Activated T-cell treated with anti-CD3 and anti-CD28 coated beads for 48 hours (primary cell): ENCODE measurements around the gene DCAF7.
A peak's percentile ranks its signal among the peaks of the same experiment; 100 is the strongest.

Experiments used
- DNase-seq: peaks from one replicate; pipeline ENCODE4 v3.0.0-alpha.2; 2020; ENCODE audit warnings: low read depth

The DCAF7 gene, protein sequence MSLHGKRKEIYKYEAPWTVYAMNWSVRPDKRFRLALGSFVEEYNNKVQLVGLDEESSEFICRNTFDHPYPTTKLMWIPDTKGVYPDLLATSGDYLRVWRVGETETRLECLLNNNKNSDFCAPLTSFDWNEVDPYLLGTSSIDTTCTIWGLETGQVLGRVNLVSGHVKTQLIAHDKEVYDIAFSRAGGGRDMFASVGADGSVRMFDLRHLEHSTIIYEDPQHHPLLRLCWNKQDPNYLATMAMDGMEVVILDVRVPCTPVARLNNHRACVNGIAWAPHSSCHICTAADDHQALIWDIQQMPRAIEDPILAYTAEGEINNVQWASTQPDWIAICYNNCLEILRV

DNA sequence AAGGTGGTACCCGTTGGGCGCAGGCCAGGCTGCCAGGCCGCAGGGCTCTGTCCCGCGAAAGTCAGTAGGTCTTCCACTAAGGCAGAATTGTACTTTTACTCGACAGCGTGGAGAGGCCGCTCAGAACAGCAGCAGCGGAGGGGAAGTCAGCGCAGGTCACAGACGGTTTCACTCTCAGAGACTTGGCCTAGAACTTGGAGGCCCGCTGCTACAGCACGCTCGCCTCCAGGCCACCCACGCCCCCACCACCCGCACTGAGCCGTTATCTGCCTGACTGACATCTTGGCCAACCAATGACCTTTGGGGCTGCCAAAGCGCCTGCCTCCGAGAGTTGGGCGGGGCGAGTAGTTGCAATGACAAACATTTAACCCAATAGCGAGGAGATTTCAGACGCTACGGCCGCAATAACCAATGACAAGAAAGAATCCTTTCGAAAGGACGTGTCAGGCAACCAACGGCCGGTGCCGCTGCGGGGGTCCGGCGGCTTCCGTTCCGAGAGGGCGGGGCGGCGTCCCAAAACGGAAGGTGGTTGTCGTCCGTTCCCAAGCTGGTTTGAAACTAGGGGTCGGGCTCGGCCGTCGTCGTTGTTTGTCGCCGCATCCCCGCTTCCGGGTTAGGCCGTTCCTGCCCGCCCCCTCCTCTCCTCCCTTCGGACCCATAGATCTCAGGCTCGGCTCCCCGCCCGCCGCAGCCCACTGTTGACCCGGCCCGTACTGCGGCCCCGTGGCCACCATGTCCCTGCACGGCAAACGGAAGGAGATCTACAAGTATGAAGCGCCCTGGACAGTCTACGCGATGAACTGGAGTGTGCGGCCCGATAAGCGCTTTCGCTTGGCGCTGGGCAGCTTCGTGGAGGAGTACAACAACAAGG, at the start of gene DCAF7:
Gene DCAF7 (plus strand): TSS at position 532 of the 871 bp plus-strand sequence. CDS start 201 bp downstream, at position 733.
- peak; percentile 99 for DNase-seq

DNA sequence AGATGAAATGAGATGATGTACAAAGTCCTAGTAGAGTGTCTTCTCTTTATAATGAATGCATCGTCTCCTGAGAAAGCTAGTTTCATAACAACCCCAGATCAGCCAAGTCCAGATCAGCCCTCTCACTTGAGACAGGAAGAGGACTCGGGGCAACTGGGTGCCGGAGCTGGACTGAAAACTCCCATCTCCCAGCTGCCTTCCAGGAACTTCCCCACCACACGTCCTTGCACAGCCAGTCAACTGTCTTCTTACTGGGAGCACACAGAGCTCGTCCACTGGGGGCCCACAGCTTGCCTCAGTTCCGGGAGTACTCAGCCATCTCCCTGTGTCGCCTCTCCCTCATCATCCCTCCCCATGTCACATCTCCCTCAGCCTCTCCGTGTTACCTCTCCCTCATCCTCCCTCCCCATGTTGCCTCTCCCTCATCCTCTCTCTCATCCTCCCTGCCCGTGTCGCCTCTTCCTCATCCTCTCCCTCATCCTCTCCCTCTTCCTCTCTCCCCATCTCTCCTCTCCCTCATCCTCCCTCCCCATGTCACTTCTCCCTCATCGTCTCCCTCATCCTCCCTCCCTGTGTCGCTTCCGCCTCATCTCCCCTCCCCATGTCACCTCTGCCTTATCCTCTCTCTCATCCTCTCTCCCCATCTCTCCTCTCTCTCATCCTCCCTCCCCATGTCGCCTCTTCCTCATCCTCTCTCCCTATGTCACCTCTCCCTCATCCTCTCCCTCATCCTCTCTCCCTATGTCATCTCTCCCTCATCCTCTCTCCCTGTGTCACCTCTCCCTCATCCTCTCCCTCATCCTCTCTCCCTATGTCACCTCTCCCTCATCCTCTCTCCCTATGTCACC, 49.5 kb upstream of the DCAF7 start:
- no peak for DNase-seq

DNA sequence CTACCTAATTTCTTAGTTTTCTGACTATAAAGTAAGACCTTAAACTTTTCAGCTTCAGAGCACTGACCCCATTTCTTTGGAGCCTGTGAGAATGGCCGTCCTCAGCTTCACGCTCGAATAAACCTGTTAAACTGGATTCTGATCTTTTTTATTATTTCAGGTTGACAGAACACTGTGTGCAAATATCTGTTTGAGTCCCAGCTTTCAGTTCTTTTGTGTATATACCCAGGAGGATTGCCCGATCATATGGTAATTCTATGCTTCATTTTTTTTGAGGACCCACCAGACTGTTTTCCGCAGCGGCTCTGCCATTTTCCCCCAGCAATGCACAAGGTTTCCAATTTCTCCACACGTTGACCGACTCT, 47.0 kb upstream of the DCAF7 start:
- DNase-seq = no peak

DNA sequence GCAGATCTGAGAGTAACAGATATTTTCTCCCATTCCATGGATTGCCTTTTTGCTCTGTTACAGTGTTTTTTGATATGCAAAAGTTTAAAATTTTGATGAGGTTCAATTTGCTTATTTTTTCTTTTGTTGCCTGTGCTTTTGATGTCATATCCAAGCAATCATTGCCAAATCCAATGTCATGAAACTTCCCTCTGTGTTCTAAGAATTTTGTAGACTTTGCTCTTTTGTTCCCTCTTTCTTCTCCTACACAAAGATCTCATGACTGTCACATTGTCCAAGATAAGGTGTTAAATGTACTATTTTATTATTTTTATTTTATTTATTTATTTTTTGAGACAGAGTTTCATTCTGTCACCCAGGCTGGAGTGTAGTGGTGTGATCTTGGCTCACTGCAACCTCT, 46.0 kb upstream of the DCAF7 start:
- no peak for DNase-seq

DNA sequence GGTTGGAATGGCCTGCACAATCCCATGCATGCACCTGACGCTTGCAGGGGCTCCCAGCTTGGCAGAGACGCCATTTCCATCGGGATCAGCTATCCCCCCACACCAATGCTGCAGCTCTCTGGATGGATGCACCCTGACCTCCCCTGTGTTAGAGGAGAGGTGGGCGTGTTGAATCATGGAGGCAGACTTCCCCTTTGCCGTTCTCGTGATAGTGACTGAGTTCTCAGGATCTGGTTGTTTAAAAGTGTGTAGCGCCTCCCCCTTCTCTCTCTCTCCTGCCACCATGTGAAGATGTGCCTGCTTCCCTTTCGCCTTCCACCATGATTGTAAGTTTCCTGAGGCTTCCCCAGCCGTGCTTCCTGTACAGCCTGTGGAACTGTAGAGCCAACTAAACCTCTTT, 44.9 kb upstream of the DCAF7 start:
- no peak for DNase-seq

DNA sequence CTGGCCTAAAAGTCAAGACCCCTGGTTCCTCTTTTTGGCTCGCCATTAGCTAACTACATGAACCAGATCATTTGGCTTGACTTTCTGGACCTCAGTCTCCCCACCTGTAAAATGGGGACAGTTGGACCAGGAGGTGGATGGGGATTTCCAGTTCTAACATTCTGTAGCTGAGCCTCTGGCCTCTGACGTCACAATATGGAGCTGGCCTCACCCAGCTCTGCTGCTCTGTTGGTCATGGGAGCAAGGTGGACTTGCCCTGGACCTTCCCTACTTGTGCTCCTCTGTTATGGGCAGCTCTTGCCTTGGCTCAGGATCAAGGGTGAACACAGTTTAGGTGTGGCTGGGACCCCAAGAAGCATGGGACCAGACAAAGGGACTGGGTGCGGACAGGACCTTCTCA, 43.6 kb upstream of the DCAF7 start:
- DNase-seq = no peak

DNA sequence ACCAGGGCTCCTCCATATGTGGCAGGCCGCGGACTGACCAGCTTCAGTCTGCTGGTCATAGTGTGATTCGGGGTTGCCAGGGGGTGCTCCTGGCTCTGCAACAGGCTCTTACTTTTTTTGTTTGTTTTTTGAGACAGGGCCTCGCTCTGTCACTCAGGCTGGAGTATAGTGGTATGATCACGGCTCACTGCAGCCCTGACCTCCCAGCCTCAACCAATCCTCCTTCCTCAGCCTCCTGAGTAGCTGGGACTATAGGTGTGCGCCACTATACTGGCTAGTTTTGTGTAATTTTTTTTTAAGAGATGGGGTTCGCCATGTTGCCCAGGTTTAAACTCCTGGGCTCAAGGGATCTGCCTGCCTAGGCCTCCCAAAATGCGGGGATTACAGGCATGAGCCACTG, 38.9 kb upstream of the DCAF7 start:
- no peak for DNase-seq

DNA sequence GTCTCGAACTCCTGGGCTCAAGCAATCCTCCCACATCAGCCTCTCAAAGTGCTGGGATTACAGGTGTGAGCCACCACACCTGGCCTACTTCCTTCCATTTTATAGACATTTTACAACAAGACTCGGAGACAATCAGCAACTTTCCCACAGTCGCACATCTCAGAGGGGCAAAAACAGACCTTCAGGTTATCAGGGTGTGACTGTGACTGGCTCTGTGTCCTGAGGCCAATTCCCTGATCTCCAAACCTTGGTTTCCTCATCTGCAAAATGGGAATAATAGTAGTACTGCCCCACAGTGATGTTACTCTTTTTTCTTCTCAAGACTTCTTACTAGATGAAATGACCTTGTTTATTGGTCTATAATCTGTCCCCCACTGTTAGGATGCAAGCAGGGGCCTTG, 37.9 kb upstream of the DCAF7 start:
- no peak for DNase-seq

DNA sequence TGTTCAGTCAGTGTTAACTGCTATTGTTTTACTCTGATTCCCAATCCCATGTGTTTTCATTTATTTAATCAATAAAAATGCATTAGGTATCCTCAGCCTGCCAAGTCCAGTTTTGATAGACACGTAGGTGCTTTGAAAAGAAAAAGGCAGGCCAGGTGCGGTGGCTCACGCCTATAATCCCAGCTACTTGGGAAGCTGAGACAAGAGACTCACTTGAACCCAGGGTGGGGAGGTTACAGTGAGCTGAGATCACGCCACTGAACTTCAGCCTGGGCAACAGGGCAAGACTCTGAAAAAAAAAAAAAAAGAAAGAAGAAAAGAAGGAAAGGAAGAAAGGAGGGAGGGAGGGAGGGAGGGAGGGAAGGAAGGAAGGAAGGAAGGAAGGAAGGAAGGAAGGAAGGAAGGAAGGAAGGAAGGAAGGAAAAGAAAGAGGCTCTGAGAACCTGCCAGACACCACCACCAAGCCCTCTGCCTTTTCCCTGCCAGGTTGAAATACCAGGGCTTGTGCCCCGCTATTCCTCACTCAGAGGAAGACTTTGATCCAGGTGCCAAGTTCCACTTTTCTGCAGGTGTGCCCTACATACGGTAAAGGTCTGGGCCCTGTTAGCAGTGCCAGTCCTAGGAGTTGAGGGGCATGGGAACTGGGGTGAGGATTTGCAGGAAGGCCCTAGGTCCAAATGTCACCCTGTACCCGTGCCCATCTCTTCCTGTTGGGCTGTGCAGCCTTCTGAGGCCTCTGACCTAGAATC, 37.2 kb upstream of the DCAF7 start:
- DNase-seq = no peak

DNA sequence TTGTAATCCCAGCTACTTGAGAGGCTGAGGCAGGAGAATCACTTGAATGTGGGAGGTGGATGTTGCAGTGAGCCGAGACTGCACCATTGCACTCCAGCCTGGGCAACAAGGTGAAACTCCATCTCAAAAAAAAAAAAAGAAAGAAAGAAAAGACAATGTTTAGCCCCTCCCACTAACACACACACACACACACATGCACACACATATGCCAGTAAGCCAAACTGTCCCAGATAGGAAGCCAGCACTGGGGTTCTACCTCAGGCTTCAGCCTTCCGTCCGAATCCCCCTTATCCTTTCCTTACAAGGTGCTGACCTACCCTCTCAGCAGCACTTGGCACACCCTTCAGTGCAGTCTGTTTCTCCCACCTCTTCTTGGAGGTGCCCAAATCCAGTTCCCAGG, 35.8 kb upstream of the DCAF7 start:
- DNase-seq = no peak

DNA sequence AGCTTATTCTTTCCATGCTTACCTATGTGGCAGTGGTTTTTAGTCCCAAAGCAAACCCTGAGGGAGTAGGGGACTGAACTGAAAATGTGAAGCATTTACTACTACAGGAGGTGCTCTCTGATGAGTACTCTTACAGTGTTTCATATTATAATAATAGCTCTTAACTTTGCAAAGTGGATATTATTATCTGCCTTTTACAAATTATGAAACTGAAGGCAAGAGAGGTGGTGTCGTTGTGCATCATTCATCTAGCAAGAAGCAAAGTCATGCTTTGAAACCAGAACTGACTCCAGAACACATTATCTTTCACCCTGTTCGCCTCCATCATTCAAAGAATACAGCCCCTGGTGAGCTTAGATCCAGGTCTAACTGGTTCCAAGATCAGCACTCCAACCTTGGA, 35.3 kb upstream of the DCAF7 start:
- no peak for DNase-seq

DNA sequence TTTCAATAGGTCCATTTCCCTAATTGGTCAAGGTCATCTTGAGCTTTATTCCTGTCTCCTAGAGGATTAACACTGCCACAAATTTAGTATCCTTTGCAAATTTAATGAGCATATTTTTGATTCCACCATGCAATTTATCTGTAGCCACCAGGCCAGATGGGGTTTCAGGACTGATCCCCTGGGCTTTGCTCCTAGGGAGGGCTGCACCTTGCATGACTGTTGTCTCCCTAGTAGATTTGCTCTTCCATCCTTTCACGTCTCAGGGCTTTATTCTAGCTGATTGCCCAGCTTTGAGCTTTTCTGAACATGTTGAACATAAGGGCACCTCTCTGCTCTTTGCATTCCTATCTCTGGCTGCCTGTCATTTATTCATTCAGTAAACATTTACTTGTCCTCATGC, 34.9 kb upstream of the DCAF7 start:
- no peak for DNase-seq

DNA sequence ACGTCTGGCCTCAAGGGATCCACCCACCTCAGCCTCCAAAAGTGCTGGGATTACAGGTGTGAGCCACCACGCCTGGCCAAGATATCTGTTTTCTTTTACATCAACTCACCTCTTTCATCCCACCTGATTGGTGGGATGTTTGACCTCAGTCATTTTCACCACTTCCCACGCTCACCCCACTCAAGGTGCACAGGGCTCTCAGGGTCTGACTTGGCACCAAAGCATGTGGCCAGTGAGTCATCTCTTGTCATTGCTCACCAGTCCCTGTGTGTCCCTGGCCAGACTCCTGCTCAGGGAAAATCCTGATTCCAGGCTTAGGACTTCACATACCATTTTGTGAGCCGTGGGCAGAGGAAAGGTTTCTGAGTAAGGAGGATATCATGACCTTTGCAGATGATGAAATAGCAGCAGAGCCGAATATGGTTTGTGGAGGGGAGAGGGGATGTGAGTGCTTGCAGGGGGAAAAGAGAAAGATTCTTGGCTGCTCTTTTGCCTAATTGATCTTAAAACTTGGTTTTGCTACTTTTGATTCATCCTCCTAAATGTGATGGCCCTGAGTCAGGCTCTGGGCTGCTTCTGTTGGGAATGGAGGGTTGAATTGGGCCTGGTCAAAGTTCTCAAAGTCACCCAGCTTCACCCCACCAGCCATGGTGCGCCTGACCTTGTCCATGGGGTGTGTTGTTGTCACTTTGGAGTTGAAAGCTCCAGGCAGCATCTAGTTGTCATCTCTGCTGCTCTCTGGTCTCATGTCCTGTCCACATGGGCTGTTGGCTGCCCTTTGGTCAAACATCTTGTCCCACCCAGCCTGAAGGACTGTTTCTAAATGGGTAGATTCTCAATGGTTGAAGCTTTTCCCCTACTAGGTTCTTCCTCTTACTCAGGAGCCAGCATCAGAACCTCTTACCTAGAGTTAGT, 33.1 kb upstream of the DCAF7 start:
- DNase-seq = peak; percentile 46

DNA sequence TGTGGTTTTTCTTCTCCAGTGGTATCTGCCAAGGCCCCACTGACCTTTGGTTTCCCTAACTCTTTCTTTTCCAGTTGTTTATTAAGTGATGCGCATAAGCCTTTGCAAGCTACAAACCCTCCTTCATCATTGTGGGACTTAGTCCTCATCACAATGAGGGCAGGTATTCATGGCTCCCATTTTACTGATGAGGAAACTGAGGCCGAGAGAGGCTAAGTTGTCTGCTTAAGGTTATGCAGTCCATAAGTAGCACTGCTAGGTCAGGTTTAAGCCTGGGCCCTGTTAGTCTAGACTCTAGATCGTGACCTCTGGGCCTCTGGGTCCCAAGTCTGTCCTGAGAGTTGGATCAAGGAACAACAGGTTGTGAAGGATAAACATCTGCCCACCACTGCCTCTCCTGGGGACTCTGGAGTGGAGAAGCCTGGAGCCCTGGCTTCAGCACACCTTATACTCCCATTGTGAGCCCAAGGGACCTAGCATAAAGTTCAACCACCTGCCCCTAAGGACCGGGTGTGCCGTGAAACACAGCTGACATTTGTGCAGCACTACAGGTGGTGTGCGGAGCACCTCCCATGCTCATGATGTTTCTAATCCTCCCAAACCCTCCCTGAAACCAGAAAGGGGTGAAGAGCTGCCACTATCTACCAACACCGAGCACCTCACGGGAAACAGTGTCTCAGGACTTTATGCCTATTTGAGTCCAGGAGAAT, 32.3 kb upstream of the DCAF7 start:
- DNase-seq = no peak

DNA sequence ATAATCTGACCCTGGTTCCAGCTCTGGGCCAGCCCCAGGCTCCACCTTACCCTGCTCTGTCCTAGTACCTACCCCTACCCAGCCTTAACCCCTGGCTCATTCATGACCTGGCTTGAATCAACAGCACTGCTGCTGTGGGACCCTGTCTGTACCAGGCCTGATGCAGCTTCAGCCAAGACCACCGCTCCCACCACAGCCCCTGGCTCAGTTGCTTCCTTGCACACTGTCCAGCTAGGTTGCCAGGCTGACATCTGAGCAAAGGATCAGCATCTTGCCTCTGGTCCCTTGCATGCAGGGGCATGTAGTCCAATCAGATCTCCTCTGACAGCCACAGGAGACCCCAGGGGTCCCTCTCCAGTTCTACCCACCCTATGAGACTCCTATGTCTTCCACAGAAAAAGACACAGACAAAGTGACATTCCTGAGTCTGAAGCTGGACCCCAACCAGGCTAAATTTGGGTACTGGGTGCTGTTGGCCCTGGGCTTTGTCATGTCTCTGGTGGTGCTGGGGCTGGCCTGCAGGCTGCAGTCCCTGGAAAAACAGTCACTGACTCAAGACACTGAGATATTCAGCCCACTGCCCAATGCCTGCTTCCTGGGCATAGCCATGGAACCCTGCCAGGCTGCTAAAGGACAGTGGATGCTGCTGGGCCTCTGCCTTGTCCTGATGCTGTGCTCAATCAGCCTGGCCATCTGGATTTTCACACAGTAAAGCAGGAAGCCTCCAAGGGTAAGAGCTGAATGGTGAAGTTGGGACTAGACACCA, 31.0 kb upstream of the DCAF7 start:
- DNase-seq = no peak

DNA sequence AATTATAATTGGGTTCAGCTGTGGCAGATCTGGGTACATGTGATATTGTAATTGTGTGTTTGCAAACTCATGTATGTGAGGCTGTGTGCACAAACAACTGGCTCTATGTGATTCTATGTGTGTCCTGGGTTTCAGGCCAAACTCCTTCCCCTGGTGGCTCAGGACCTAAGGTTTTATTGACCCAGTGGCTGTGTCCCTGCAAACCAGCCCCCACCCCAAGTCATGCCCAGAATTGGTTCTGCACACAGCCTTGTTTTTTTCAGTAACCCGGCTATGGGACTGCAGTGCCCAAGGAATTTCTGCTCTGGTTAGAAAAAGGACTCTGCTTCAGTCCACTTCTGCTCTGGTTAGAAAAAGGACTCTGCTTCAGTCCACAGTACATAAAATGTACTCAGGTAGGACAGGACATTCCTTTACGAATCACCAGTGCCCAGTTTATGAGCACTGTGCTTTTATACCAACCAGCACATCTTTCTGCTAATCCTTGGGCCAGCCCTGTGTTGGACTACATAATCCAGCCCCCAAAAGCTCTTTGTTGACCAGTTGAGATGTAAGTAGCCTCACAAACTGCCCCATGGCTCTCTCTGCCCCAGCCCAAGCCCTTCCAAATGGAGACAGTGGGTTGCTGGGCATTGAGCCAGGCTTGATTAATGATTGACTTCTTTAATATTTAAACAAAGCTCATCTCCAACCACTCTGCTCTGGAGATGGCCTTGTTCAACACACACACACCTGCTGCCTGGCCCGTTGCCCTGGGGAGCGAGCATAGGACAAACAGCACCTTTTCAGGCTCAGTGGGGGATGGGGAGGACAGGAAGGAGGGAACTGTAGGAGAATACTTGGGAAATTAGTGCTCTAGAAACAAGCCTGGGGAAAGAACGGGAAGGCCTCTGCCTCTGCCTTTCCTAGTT, 30.1 kb upstream of the DCAF7 start:
- DNase-seq = no peak

DNA sequence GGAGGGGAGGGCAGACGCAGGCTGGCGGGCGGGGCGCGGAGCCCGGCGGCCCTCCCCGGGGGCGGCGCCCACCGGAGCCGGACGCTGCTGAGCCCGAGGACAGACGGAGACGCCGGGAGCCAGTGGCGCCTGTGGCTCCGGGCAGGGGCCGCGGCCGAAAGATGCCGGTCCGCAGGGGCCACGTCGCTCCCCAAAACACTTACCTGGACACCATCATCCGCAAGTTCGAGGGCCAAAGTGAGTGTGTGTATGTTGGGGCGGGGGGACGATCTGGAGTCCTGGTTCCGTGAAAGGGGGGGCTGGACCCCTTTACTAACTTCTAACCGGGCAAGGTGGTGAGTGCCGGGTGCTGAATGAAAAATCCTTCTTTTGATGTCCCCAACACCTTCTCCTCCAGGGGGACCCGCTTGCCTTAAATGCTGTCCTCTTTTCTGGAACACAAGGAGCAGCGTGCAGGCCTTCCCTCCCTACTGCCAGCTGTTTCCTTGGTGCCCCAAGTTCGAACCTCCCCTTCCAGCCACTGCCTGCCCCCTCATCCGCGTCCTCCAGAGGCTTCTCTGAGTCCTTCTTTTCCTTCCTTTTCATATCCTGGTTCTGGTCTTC, 26.9 kb upstream of the DCAF7 start, which contains the start of gene KCNH6:
Gene KCNH6 (plus strand): TSS at position 106 of the 603 bp plus-strand sequence. CDS start 56 bp downstream, at position 162.
- no peak for DNase-seq

DNA sequence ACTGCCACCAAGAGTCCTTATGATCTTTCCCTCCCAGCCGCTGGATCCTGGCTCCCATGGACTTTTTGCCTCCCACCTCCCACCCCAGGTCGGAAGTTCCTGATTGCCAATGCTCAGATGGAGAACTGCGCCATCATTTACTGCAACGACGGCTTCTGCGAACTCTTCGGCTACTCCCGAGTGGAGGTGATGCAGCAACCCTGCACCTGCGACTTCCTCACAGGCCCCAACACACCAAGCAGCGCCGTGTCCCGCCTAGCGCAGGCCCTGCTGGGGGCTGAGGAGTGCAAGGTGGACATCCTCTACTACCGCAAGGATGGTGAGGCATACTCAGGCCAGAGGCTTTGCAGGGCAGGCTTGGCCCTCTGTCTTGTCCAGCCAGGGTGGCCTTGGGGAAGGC, 26.2 kb upstream of the DCAF7 start:
- DNase-seq = no peak
